Lower lobe of right lung (tissue), 2 donors: ENCODE results near the gene TRIB2. TPM values are rescaled to one million over a fixed set of nuclear protein-coding genes. Genes with fewer than 3 reads are reported as not detected.

ENCODE experiments used
- ATAC-seq, 2 donors: fragments of 200-7000 bp; cut with Tn5 transposase; one replicate each; pipeline ENCODE4 v1.9.1; 2020 to 2022; ENCODE audit warnings: mild to moderate bottlenecking in 2 of 2, moderate library complexity in 2 of 2
- DNase-seq: peaks from one replicate; pipeline ENCODE4 v3.0.0-alpha.2; 2020
- H3K27ac ChIP-seq: fragments of 200-600 bp; one replicate; pipeline ENCODE4 v1.8.0; 2022
- H3K27me3 ChIP-seq: fragments of 200-600 bp; one replicate; pipeline ENCODE4 v1.8.0; 2022; ENCODE audit warnings: low read depth
- H3K36me3 ChIP-seq: fragments of 200-600 bp; one replicate; pipeline ENCODE4 v1.8.0; 2022; ENCODE audit warnings: mild to moderate bottlenecking
- H3K4me1 ChIP-seq: fragments of 200-600 bp; one replicate; pipeline ENCODE4 v1.8.0; 2022
- H3K4me3 ChIP-seq: fragments of 200-600 bp; one replicate; pipeline ENCODE4 v1.8.0; 2022; ENCODE audit warnings: mild to moderate bottlenecking
- H3K9me3 ChIP-seq: fragments of 200-600 bp; one replicate; pipeline ENCODE4 v1.8.0; 2022
- intact Hi-C: fragments of 100-400 bp; cut with DNase I; formaldehyde crosslinking; loops from one replicate; pipeline ENCODE4 v1.11.0; 2022
- total RNA-seq: library from RNA; stranded (reverse); fragmentation: NEBNext Ultra II Directional; extraction: Animal tissue kit (Norgen Biotek cat#: 25700); gene quantifications from one replicate; pipeline ENCODE4 v1.2.1, GENCODE V29; 2021
- TF ChIP-seq, protein P1 (sequence below): fragments of 200-600 bp; IDR thresholded peaks from one replicate; pipeline ENCODE4 v1.8.0; 2022; ENCODE audit warnings: antibody characterized with exemption, mild to moderate bottlenecking
- donor health status: DM: no; HTN: yes; CAD: no; lungs with severe emphysema.

Gene TRIB2
- total RNA-seq, 1 donor from 2014 or later = 35.1 TPM

DNA sequence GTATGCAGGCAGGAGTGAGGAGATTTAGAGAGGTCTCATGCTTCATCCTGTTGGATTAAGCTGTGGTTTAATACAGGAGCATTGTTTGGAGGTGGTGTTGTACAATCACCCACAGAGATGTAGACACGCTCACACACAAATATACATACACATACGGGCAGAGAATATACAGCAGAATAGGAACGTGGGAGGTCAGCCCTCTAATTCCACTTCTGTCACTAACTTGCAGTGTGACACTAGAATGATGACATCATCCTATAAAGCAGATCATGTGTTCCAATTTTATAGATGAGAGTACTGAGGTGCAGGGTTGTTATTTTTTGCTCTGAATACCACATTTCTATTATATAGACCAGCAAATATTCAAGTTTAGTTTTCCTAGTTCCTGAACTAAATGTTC is 54.4 kb downstream of the TRIB2 start:
- Histone ChIP-seq H3K27ac (no peak overlapping the region), H3K36me3 (no peaks in the 10 kb centered on the region), H3K27me3 (peaks cover 5% of the 10 kb centered on the region), H3K9me3 (no peaks in the 10 kb centered on the region), H3K4me3 (no peak overlapping the region), H3K4me1 (no peaks in the 10 kb centered on the region)
- intact Hi-C loops = no loop called here
- ATAC-seq (no peak), DNase-seq (no peak)
- TF ChIP-seq, protein P1, sequence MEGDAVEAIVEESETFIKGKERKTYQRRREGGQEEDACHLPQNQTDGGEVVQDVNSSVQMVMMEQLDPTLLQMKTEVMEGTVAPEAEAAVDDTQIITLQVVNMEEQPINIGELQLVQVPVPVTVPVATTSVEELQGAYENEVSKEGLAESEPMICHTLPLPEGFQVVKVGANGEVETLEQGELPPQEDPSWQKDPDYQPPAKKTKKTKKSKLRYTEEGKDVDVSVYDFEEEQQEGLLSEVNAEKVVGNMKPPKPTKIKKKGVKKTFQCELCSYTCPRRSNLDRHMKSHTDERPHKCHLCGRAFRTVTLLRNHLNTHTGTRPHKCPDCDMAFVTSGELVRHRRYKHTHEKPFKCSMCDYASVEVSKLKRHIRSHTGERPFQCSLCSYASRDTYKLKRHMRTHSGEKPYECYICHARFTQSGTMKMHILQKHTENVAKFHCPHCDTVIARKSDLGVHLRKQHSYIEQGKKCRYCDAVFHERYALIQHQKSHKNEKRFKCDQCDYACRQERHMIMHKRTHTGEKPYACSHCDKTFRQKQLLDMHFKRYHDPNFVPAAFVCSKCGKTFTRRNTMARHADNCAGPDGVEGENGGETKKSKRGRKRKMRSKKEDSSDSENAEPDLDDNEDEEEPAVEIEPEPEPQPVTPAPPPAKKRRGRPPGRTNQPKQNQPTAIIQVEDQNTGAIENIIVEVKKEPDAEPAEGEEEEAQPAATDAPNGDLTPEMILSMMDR = no peak

GRCh38 chr2:12773586-12774394 is 57.1 kb downstream of the TRIB2 start:
- peaks cover 5% of the 10 kb centered on the region for H3K27me3 ChIP-seq
- H3K27ac ChIP-seq = no peak overlapping the region
- H3K36me3 ChIP-seq = no peaks in the 10 kb centered on the region
- TF ChIP-seq, protein P1 = no peak
- no peak for DNase-seq
- intact Hi-C loops = no loop called here
- H3K9me3 ChIP-seq = no peaks in the 10 kb centered on the region
- no peak overlapping the region for H3K4me3 ChIP-seq
- no peaks in the 10 kb centered on the region for H3K4me1 ChIP-seq
- ATAC-seq = no peak

- peaks cover 5% of the 10 kb centered on the region for H3K27me3 ChIP-seq
- ATAC-seq (no peak), DNase-seq (no peak)
- H3K27ac ChIP-seq = no peak overlapping the region
- H3K9me3 ChIP-seq = no peaks in the 10 kb centered on the region
- intact Hi-C loops = no loop called here
- no peaks in the 10 kb centered on the region for H3K4me1 ChIP-seq
- no peak overlapping the region for H3K4me3 ChIP-seq
- no peaks in the 10 kb centered on the region for H3K36me3 ChIP-seq
- TF ChIP-seq, protein P1 = no peak
Observed at GRCh38 chr2:12774395-12774727, 57.6 kb downstream of the TRIB2 start.

DNA sequence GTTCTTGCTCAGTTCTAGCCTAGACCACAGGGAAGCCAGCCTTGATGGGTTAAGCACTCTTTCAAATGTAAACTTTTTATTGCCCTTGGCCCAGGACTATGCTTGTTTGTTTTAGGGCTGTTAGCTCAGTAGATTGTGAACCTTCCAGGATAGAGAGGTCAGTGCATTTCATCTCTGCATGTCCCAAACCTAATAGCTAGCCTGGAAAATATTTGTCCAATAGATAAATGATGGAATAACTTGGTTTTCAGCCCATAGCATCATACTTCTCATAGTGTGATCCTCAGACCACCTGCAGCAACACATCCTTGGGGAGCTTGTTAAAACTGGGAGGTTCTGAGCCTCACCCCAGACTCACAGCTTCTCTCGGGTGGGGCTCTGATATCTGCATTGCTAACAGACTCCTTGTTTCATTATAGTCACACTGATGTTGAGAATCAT is 59.8 kb downstream of the TRIB2 start:
- no peaks in the 10 kb centered on the region for H3K27me3 ChIP-seq
- H3K27ac ChIP-seq = no peak overlapping the region
- no peaks in the 10 kb centered on the region for H3K4me1 ChIP-seq
- H3K36me3 ChIP-seq = no peaks in the 10 kb centered on the region
- TF ChIP-seq, protein P1 = no peak
- H3K9me3 ChIP-seq = no peaks in the 10 kb centered on the region
- DNase-seq = no peak
- intact Hi-C loops = no loop called here
- no peak overlapping the region for H3K4me3 ChIP-seq
- ATAC-seq = no peak

GRCh38 chr2:12778369-12778768 is 61.6 kb downstream of the TRIB2 start:
- ATAC-seq = no peak
- Histone ChIP-seq H3K27me3 (no peaks in the 10 kb centered on the region), H3K9me3 (no peaks in the 10 kb centered on the region), H3K36me3 (no peaks in the 10 kb centered on the region), H3K4me3 (no peak overlapping the region), H3K4me1 (no peaks in the 10 kb centered on the region), H3K27ac (no peak overlapping the region)
- intact Hi-C loops = no loop called here
- TF ChIP-seq, protein P1 = no peak
- DNase-seq = no peak
